ACHN (cell line): ENCODE results near the gene MEIOB.
"Not testable (repeated sequence)": the region's sequence is repeated elsewhere in the genome, so short reads cannot be mapped to it uniquely, and the experiment has no call there.

ENCODE experiments used
- DNase-seq: peaks from one replicate; pipeline ENCODE4 v3.0.0-alpha.2; 2015
- in situ Hi-C: cut with HindIII; loops from 2 replicates; pipeline ENCODE4 v1.10.0; 2017; ENCODE audit warnings: low sequenced_read_pairs, low pct_ligation_motif_present, low pct_unique_long_range_greater_than_20kb

MEIOB gene

DNA sequence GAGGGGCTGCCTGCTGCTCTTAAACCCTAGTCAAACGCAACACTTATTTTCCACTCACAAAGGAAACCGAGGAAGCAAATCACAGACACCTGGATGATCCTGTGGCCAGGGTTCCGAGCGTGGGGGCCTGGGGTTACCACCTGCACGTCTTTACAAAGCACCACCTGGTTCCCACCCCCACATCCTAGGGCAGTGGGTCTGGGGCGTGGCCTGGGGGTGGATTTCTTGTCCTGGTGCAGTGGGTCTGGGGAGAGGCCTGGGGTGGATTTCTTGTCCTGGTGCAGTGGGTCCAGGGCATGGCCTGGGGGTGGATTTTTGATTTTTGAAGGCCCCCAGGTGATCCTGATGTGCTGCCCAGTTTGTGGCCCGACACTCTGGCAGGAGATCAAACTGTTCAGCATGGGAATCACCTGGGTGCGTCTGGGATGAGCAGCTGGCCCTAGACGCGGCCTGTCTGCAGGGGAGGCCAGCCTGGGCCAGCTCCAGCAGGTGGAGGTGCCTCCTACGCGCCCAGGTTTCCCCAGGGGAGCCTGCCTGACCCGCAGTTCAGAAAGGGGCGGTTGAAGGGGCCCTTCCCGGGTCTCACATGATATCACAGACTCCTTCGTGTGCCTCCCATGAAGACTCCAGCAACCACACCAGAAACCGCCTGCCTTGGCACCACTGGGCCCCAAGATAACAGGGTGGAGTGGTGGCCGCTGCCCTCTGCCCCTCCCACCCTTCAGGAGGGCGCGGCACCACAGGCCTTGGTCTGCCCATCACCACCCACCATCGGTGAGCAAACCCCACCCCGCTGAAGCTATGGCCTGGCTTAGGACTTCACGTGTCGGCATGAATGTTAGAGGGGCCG, 51.6 kb downstream of the MEIOB start:
- DNase-seq = no peak
- in situ Hi-C loops = no loop called here

DNA sequence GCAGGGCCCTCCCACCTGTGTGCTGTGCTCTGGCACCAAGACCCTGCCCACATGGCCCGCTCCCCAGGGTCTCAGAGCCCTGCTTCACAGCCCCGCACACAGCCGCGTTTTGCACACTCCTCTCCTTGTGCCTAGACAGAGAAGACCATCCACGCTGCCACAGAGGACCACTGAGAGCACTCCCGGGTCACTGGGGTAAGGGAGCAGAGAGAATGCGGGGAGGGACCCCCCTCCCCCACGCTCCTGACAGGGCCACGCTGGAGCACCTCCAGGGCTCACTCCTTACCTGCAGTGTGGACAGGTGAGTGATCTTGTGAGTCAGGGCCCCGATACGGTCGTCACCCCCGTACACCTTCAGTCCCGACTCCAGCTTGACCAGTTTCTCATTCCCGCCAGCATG, 52.4 kb downstream of the MEIOB start:
- in situ Hi-C loops = no loop called here
- no peak for DNase-seq

GRCh38 chr16:1818873-1819525, 53.0 kb downstream of the MEIOB start:
- no peak for DNase-seq
- in situ Hi-C loops = no loop called here

DNA sequence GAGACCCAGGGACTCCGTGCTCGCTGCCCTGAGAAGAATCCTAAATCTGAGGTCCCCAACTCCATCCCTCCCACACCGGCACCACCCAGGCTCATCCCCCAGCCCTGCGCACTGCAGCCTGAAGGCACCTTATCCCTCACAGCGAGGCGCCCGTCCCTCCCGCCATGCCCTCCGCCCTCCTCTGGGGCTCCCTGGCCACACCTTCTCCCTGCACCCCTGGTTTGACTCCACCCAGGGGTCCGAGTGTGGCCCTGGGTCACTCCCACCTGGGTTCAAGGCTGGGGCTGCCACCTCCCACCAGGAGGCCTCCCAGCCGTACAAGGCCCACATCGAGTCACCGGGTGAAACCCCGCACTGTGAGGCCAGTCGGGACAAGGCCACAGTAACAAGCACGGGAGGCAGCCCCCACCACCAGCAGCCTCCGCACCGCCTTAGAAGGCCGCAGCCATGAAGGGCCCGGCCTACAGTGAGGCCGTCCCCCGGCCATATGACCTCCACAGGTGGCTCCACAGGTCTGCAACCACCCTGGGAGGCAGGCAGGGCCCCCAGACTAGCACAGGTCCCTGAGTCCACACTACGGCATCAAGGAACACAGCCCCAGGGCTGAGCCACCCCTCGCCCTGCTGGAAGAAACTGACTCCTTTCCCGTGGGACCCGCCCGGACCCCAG, 53.6 kb downstream of the MEIOB start:
- in situ Hi-C loops = no loop called here
- no peak for DNase-seq

GRCh38 chr16:1817716-1818115, 54.2 kb downstream of the MEIOB start:
- in situ Hi-C loops = no loop called here
- DNase-seq = no peak

DNA sequence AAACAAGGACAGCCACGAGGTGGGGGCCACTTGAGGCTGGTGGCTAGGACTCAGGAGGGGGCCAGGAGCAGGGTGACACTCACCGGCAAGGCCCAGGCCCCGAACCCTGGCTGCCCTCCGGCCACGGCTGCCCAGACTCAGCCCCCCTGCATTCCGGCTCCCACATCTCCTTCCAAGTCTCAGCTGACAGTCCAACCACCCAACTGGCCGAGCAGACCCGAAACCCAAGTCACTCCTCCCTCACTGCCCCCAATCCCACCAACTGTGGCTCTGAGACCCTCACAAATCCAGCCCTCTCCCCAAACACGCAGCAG, 54.7 kb downstream of the MEIOB start:
- DNase-seq = no peak
- in situ Hi-C loops = no loop called here

- DNase-seq = no peak
- in situ Hi-C loops = no loop called here
Measured at GRCh38 chr16:1816396-1817275, 55.3 kb downstream of the MEIOB start.

DNA sequence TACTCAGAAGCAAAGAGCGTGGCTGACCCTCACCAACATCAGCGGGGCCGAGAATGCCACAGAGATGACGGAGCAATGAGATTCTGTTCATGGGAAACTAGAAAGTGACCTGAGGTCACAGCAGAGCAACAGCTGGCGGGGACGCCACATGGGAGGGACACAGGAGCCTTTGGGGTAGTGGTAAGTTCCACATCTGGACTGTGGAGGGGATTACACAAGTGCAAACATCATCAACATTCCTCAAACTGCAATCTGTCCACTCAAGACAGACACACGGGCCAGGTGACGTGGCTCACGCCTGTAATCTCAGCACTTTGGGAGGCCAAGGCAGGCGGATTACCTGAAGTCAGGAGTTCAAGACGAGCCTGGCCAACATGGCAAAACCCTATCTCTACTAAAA, 56.5 kb downstream of the MEIOB start:
- no peak for DNase-seq
- in situ Hi-C loops = no loop called here

DNA sequence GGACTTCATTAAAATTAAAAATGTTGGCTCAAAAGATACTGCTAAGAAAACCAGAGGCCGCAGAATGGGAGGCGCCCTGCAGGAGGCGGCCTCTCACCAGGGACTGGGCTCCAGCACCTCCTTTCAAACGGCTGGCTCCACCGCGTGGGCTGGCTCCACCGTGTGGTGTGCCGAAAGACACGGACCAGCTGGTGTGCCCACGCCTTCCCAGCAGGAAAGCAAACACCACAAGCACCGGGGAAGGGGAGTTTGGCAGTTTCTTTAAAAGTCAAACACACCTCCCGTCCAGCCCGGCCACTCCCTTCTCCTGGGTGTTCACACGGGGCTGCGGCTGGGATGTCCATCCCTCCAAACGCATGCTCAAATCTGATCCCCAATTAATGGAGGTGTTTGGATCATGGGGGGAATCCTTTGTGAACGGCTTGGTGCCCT, 59.2 kb downstream of the MEIOB start:
- DNase-seq = peak; percentile 19
- in situ Hi-C loops = no loop called here

DNA sequence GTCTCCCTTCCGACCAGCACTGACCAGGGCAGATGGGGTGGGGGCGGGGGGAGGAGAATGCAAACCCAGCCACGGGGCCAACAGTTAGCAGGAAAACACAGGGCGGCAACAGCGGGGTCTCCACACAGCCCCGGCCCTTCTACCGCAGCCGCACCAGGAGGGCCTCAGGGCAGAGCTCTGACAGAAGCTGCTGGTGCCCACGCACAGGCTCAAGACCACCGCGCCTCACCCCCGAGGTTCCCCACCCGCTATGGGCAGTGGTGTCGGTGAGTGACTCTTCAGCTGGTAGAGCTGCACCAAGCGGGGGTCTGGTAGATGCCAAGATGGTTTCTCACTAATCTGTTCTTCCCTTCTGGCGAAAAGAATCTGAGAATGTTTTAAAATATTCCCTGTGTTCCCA, 61.4 kb downstream of the MEIOB start:
- in situ Hi-C loops = no loop called here
- DNase-seq = no peak

GRCh38 chr16:1810106-1810505, 61.9 kb downstream of the MEIOB start:
- in situ Hi-C loops = no loop called here
- DNase-seq = no peak

GRCh38 chr16:1809281-1809801, 62.6 kb downstream of the MEIOB start:
- DNase-seq = no peak
- in situ Hi-C loops = no loop called here

- no peak for DNase-seq
- in situ Hi-C loops = no loop called here
Measured at GRCh38 chr16:1808691-1809090, 63.3 kb downstream of the MEIOB start.

DNA sequence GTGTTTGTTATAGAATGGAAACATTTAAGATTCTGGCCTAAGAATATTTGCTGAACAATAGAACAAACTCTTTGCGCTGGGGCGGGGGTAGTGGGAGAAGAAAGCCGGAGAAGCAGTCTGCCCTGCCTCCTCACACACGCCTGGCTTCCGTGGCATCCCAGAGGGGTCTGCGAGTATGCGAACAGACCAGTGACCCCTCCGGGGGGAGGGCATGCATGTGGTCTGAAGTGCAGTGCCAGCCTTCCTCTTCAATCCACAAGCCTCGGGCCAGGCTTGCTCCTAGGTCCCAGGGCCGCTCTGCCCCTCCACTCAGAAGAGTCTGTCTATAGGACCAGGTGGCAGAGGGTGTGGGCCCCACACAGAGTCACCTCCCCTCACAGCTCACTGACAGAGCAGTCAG, 64.3 kb downstream of the MEIOB start:
- in situ Hi-C loops = no loop called here
- no peak for DNase-seq

GRCh38 chr16:1800701-1801100, 71.3 kb downstream of the MEIOB start:
- DNase-seq = no peak
- in situ Hi-C loops = no loop called here

DNA sequence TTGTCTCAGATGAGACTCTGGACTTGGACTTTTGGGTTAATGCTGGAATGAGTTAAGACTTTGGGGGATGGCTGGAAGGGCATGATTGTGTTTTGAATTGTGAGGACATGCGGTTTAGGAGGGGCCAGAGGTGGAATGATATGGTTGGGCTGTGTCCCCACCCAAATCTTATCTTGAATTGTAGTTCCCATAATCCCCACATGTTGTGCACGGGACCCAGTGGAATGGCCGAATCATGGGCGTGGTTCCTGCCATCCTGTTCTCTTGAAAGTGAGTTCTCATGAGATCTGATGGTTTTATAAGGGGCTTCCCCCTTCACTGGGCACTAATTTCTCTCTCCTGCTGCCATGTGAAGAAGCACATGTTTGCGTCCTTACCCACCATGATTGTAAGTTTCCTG, 72.7 kb downstream of the MEIOB start:
- DNase-seq, in situ Hi-C loops: not testable (repeated sequence)

DNA sequence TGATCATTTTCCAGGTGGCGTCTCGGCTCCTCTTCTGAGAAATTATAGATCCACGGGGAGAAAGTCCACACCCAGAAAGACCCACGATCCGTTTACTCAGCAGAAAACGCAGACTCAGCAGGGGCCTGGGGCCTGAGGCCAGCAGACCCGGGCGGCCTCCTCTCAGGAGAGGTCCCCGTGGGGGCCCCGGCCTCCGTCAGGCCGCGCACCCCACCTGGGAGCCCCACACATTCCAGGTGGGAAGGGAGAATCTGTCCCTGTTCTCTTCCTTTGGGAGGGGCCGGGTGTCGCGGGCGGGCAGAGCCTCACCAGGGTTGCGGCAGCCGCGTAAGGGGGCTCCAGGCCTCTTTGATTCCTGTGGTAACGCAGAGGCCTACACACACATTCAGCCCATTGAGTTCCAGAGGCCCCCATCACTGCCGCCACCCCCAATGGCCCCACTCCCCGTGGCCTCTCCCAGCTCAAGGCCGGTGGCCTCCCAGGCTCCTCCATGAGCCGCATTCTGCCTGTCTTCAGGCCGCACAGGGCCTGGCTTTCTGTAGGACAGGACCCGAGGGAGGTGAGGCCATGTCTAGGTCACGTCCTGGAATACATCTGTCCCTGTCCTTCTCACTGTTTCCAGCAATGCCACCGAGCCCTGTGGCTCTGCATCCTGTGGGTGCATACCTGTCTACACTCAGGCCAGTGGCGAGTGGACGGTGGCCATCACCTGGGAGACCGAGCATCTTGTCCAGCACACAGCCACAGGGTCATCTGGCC, 76.9 kb downstream of the MEIOB start:
- no peak for DNase-seq
- in situ Hi-C loops = no loop called here
